ENCODE data around the gene TBX3. TPM values are rescaled to one million over a fixed set of nuclear protein-coding genes. Genes with fewer than 3 reads are reported as not detected.

The TBX3 gene
- total RNA-seq, 4 donors from 2014 or later = 11.1 to 13.5 (median 12.3) TPM

DNA sequence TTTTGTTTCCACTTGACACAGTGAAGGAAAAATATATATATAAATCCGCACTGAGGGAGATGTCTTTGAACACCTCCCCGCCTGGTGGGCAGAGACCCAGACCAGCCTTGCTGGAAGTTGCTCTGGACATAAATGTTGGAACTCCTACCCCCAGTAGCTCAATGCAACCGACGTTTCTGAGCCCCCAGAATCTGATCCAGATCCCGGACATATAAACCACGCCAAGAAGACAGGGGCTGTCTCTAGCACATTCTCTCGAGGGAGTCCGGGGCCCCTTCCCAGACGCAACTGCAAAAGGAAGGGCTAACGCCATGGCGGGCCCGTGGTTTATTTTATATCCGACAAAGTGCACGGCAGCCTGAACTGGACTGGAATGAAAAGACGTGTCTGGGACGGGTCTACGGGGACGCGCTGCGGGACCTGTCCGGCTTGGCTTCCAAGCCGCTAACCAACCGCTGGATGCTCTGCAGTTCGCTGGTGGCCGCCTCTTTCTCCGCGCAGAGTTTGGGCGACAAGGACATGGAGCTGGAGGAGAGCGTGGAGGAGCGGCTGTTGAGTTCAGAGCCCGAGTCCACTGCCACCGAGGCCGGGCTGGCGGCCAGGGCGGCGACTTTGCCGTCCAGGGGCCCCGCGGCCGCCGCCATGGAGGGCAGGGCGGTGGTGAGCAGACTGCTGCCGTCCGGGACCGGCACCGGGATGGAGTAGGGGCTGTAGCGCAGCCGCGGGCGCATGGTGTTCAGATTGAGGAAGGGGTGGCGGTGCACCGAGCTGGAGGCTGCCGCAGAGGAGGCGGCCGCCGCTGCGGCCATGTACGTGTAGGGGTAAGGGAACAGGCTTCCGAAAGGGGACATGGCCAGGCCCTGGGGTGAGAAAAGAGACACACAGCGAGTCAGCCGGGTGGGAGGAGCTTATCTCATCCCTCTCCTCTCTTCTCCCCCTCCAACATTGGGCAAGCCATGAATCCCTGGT lies 12.2 kb downstream of the TBX3 start:
- no peak overlapping the region for H3K4me3 ChIP-seq
- H3K4me1 ChIP-seq = peaks cover 0 to 41% (median 0%) of the 10 kb centered on the region in 4 donors
- TF ChIP-seq, protein P1, sequence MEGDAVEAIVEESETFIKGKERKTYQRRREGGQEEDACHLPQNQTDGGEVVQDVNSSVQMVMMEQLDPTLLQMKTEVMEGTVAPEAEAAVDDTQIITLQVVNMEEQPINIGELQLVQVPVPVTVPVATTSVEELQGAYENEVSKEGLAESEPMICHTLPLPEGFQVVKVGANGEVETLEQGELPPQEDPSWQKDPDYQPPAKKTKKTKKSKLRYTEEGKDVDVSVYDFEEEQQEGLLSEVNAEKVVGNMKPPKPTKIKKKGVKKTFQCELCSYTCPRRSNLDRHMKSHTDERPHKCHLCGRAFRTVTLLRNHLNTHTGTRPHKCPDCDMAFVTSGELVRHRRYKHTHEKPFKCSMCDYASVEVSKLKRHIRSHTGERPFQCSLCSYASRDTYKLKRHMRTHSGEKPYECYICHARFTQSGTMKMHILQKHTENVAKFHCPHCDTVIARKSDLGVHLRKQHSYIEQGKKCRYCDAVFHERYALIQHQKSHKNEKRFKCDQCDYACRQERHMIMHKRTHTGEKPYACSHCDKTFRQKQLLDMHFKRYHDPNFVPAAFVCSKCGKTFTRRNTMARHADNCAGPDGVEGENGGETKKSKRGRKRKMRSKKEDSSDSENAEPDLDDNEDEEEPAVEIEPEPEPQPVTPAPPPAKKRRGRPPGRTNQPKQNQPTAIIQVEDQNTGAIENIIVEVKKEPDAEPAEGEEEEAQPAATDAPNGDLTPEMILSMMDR (IDR thresholded peaks at IDR 0.05) = no peak
- no peak for TF ChIP-seq POLR2A (IDR thresholded peaks at IDR 0.05)
- no peak for TF ChIP-seq EP300 (IDR thresholded peaks at IDR 0.05)
- H3K36me3 ChIP-seq = peaks cover 0 to 32% (median 0%) of the 10 kb centered on the region in 3 donors
- peak overlapping the region in 1 of 4 donors; percentile 36 for H3K27ac ChIP-seq
- WGBS, 2 donors = 71 to 72% methylated on average over 45 to 47 of the region's 61 CpGs
- DNase-seq (ENCODE audit: low spot score in 2 of 2) = no peak
- H3K9me3 ChIP-seq = no peaks in the 10 kb centered on the region
- peaks cover 0 to 11% of the 10 kb centered on the region in 2 donors for H3K27me3 ChIP-seq

DNA sequence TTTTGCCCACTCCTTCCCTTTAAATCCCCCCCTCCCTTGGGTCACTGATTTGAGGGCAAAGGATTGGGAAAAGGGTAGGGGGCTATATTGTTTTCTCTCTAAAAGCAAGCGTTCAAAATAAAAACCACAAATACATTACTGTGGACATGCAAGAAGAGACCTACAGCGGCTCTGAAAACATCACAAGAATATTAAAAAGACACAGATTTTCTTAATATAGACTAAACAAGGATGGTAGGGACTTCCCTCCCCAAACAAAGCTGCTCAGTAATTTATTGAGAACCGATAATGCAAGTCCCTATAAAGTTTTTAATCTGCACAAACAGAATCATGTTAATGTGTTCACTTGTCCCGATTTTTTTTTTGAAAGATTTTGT lies 12.9 kb downstream of the TBX3 start:
- TF ChIP-seq EP300 (IDR thresholded peaks at IDR 0.05) (no peak), POLR2A (IDR thresholded peaks at IDR 0.05) (no peak)
- TF ChIP-seq, protein P1 (IDR thresholded peaks at IDR 0.05) = no peak
- H3K36me3 ChIP-seq = peaks cover 0 to 32% (median 0%) of the 10 kb centered on the region in 3 donors
- H3K27me3 ChIP-seq = peaks cover 0 to 18% of the 10 kb centered on the region in 2 donors
- H3K4me3 ChIP-seq = no peak overlapping the region
- no peak overlapping the region for H3K27ac ChIP-seq
- WGBS, 2 donors = 56 to 65% methylated on average over 4 of the region's 4 CpGs
- H3K4me1 ChIP-seq = peaks cover 0 to 41% (median 0%) of the 10 kb centered on the region in 4 donors
- DNase-seq (ENCODE audit: low spot score in 2 of 2) = no peak
- H3K9me3 ChIP-seq = no peaks in the 10 kb centered on the region

DNA sequence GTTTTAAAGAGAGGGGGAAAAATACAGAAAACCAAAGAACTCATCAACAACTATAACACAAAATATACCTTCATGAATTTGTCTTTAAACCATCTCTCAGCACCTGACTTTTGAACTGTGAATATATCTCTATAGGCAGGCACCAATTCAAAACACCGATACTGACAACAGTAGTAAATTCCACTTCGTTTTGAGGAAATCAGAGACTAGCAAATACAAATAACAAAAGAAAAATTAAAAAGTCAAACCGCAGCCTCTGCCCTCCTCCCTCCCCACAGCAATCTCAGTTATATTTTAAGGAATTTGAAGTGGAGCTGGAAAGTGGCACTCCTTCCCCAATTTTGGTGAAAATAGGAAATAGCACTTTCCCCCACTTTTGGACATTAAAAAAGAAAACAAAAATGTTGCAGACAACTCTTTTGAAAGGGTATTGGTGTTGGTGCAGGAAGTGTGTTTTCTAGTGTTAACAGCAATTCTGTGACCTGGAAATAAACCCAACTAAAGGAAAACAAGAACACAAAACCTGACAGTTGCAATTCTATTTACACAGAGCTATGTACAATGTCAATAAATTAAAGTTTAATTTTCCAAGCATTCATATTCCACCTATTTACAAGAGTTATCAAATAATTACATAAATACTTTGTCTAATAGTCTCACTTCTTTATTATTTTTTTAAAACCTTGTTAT lies 13.5 kb downstream of the TBX3 start:
- no peak overlapping the region for H3K4me3 ChIP-seq
- H3K36me3 ChIP-seq = peaks cover 0 to 26% (median 0%) of the 10 kb centered on the region in 3 donors
- H3K27ac ChIP-seq = no peak overlapping the region
- TF ChIP-seq, protein P1 (IDR thresholded peaks at IDR 0.05) = no peak
- no peak for TF ChIP-seq EP300 (IDR thresholded peaks at IDR 0.05)
- no peak for TF ChIP-seq POLR2A (IDR thresholded peaks at IDR 0.05)
- no peaks in the 10 kb centered on the region for H3K9me3 ChIP-seq
- peaks cover 0 to 47% (median 0%) of the 10 kb centered on the region in 4 donors for H3K4me1 ChIP-seq
- peaks cover 0 to 24% of the 10 kb centered on the region in 2 donors for H3K27me3 ChIP-seq
- WGBS, 2 donors = 59 to 70% methylated on average over 3 of the region's 3 CpGs
- no peak for DNase-seq (ENCODE audit: low spot score in 2 of 2)

DNA sequence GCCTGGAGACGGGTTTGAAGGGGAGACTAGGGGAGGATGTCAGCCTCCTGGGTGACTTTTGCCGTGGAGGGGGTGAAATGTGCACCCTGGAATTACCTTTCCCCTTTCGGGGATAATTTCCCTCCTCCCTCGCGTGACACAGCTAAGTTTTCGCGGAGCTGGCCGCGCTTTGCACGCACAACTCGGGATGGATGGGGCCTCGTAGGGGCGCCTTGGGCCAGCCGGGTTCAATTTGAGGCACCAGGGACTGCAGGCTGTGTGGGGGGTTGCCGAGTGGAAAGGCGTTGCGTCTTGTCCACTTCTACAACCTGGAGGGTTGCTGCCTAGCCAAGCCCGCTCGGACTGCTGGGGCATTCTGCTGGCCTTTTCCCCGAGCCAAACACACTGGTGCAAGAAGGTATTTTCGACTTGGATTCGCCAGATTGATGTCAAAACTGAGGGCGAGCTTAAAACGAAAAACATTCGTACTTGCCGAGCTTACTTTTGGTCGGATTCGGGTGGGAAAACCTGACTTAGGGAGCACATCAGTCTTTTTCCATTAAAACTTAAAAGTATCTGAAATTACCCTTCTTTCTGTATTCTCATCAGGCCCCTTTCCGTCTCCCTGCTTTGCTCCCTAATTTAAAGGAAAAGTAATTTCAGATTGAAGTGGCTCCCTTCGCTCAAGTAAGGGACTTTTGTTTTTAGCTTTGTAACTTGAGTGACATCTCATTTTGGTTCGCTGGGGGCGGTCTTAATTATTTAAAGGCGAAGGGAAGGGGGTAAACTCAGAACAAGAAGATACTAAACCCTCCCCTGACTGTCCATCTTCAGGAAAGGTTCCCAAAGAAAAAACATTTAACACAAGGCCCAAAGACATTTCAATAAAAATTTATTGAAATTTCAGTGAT lies 14.3 kb downstream of the TBX3 start:
- WGBS, 2 donors = 63 to 69% methylated on average over 33 of the region's 33 CpGs
- H3K4me3 ChIP-seq = no peak overlapping the region
- H3K36me3 ChIP-seq = peaks cover 0 to 24% (median 0%) of the 10 kb centered on the region in 3 donors
- no peaks in the 10 kb centered on the region for H3K9me3 ChIP-seq
- DNase-seq (ENCODE audit: low spot score in 2 of 2) = no peak
- no peak for TF ChIP-seq POLR2A (IDR thresholded peaks at IDR 0.05)
- TF ChIP-seq, protein P1 (IDR thresholded peaks at IDR 0.05) = no peak
- TF ChIP-seq EP300 (IDR thresholded peaks at IDR 0.05) = no peak
- peaks cover 0 to 32% of the 10 kb centered on the region in 2 donors for H3K27me3 ChIP-seq
- peak overlapping the region in 3 of 4 donors; percentile 13 to 62 (median 55) for H3K27ac ChIP-seq
- peaks cover 0 to 53% (median 0%) of the 10 kb centered on the region in 4 donors for H3K4me1 ChIP-seq
